DOHH2 (cell line): ENCODE results near the gene RPN1.

Source experiments
- H3F3A ChIP-seq: fragments of 200-600 bp; sonication (generic), shearing (Covaris generic); 2 replicates; pipeline ENCODE4 v1.6.0; 2016; ENCODE audit warnings: antibody characterized with exemption, mild to moderate bottlenecking; ENCODE audit not compliant: control insufficient read depth, insufficient read depth
- H3K27ac ChIP-seq: fragments of 200-600 bp; sonication (generic); 2 replicates; pipeline ENCODE4 v1.5.1; 2014; ENCODE audit warnings: low read depth, mild to moderate bottlenecking, low read length, moderate library complexity
- H3K27me3 ChIP-seq: fragments of 200-600 bp; sonication (generic); 2 replicates; pipeline ENCODE4 v1.6.1; 2014; ENCODE audit warnings: mild to moderate bottlenecking, low read length, mixed read lengths; ENCODE audit not compliant: control insufficient read depth
- H3K36me3 ChIP-seq: fragments of 200-600 bp; sonication (generic); 2 replicates; pipeline ENCODE4 v1.6.1; 2014; ENCODE audit warnings: mild to moderate bottlenecking, low read length, moderate library complexity, mixed read lengths; ENCODE audit not compliant: control insufficient read depth
- H3K4me1 ChIP-seq: fragments of 200-600 bp; sonication (generic); 2 replicates; pipeline ENCODE4 v1.6.1; 2014; ENCODE audit warnings: mild to moderate bottlenecking, low read length, mixed read lengths; ENCODE audit not compliant: control insufficient read depth
- H3K4me2 ChIP-seq: fragments of 200-600 bp; sonication (generic); 2 replicates; pipeline ENCODE4 v1.6.0; 2014; ENCODE audit warnings: mild to moderate bottlenecking, low read length, moderate library complexity
- H3K4me3 ChIP-seq: fragments of 200-600 bp; sonication (generic); 2 replicates; pipeline ENCODE4 v1.5.1; 2014; ENCODE audit warnings: mild to moderate bottlenecking, low read length, mixed read lengths
- H3K79me2 ChIP-seq: fragments of 200-600 bp; sonication (generic); 2 replicates; pipeline ENCODE4 v1.6.1; 2014; ENCODE audit warnings: mild to moderate bottlenecking, low read length, mixed read lengths; ENCODE audit not compliant: control insufficient read depth
- H3K9me2 ChIP-seq: fragments of 200-600 bp; sonication (generic); replicated peaks from 2 replicates; pipeline ENCODE4 v1.6.1; 2014; ENCODE audit warnings: mild to moderate bottlenecking, low read length, mixed read lengths; ENCODE audit not compliant: control insufficient read depth
- H3K9me3 ChIP-seq: fragments of 200-600 bp; sonication (generic); 2 replicates; pipeline ENCODE4 v1.6.1; 2014; ENCODE audit warnings: antibody characterized with exemption, low read length, mixed read lengths; ENCODE audit not compliant: control insufficient read depth, insufficient read depth
- H4K20me1 ChIP-seq: fragments of 200-600 bp; sonication (generic); 2 replicates; pipeline ENCODE4 v1.6.0; 2014; ENCODE audit warnings: low read depth, mild to moderate bottlenecking, antibody characterized with exemption, low read length, moderate library complexity; ENCODE audit not compliant: control insufficient read depth, insufficient read depth
- EZH2phosphoT487 ChIP-seq: fragments of 200-600 bp; sonication (generic); IDR thresholded peaks from 2 replicates; pipeline ENCODE4 v1.6.1; 2017; ENCODE audit warnings: borderline replicate concordance, mild to moderate bottlenecking, antibody characterized with exemption, low read length, moderate library complexity, mixed read lengths
- TF ChIP-seq, protein P1 (sequence below): fragments of 200-600 bp; sonication (generic); IDR thresholded peaks from one replicate; pipeline ENCODE4 v1.5.1; 2014; ENCODE audit warnings: antibody characterized with exemption, mild to moderate bottlenecking, low read depth, low read length; ENCODE audit not compliant: poor library complexity, severe bottlenecking

The RPN1 gene

DNA sequence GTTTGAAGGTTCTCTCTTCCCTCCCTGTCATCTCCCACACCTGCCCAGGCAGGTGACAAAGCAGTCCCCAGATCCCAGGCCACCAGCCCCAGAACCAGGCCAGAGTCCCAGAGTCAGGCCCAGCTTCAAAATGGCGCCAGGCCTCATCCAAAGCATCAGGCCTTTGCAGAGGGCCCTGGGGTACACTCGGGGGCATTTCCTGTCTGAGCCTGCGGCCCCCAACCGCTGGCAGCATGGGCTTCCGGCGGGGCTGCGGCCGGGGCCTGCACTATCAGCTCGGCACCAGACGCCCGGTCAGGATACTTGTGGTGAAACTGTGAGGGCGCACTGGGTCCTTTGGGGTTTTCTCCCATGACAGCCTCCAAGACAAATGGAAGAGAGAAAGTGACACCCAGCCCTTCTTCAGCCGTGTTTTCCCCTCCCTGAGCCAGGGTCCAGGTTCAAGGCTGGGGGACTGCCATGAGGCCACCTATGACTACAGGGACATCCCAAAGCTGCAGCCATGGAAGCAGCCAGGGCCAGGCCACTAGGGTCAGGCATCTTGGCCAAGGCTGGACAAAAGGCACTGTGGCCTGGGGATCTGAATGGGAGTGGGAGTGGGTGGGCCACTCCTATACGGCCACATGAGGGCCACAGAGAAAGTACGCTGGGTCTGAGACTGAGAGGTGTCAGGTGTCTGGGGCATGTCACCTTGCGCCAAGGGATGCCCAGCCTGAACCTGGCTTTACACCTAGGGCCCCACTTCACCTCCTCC is 33.9 kb downstream of the RPN1 start:
- H3K4me1 ChIP-seq, result peaks cover 21% of the 10 kb centered on the region

DNA sequence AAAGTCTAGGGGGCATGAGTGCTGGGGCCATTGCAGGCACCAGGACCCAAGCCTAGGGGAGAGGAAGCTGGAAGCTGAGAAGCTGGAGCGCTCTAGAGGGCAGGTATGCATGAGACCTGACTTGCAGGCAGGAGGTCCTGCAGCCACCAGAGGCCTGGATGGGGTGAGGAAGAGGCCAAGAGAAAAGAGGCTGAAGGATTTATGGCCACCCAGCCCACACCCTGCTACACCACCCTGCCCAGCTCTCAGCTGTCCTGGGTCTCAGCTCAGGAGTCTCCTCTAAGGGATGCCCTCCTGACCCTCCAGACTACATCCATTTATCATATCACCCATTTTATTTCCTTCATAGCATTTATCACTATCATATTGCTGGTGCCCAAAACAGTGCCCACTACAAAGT is 36.5 kb downstream of the RPN1 start:
- Histone ChIP-seq H4K20me1 (peaks cover 3% of the 10 kb centered on the region; the same call in 1 of the 2 replicates), H3F3A (peaks cover 13% of the 10 kb centered on the region; the same call in 1 of the 2 replicates), H3K4me1 (peaks cover 15% of the 10 kb centered on the region), H3K9me2 (no peaks in the 10 kb centered on the region), H3K4me2 (no peak overlapping the region), H3K9me3 (no peaks in the 10 kb centered on the region), H3K27ac (no peak overlapping the region), H3K4me3 (no peak overlapping the region), H3K79me2 (peaks cover 21% of the 10 kb centered on the region), H3K36me3 (peaks cover 24% of the 10 kb centered on the region), H3K27me3 (no peaks in the 10 kb centered on the region)
- no peak for TF ChIP-seq EZH2phosphoT487
- TF ChIP-seq, protein P1, sequence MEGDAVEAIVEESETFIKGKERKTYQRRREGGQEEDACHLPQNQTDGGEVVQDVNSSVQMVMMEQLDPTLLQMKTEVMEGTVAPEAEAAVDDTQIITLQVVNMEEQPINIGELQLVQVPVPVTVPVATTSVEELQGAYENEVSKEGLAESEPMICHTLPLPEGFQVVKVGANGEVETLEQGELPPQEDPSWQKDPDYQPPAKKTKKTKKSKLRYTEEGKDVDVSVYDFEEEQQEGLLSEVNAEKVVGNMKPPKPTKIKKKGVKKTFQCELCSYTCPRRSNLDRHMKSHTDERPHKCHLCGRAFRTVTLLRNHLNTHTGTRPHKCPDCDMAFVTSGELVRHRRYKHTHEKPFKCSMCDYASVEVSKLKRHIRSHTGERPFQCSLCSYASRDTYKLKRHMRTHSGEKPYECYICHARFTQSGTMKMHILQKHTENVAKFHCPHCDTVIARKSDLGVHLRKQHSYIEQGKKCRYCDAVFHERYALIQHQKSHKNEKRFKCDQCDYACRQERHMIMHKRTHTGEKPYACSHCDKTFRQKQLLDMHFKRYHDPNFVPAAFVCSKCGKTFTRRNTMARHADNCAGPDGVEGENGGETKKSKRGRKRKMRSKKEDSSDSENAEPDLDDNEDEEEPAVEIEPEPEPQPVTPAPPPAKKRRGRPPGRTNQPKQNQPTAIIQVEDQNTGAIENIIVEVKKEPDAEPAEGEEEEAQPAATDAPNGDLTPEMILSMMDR, result no peak

More for the DNA sequence above, 33.9 kb downstream of the RPN1 start:
- Histone ChIP-seq H3K4me2 (peak overlapping the region; percentile 77), H3K27me3 (no peaks in the 10 kb centered on the region), H4K20me1 (no peaks in the 10 kb centered on the region), H3K79me2 (peaks cover 25% of the 10 kb centered on the region), H3K27ac (no peak overlapping the region), H3F3A (peaks cover 17% of the 10 kb centered on the region), H3K9me3 (no peaks in the 10 kb centered on the region), H3K4me3 (peak overlapping the region; percentile 91), H3K36me3 (peaks cover 49% of the 10 kb centered on the region), H3K9me2 (no peaks in the 10 kb centered on the region)
- TF ChIP-seq, protein P1, result no peak
- no peak for TF ChIP-seq EZH2phosphoT487

DNA sequence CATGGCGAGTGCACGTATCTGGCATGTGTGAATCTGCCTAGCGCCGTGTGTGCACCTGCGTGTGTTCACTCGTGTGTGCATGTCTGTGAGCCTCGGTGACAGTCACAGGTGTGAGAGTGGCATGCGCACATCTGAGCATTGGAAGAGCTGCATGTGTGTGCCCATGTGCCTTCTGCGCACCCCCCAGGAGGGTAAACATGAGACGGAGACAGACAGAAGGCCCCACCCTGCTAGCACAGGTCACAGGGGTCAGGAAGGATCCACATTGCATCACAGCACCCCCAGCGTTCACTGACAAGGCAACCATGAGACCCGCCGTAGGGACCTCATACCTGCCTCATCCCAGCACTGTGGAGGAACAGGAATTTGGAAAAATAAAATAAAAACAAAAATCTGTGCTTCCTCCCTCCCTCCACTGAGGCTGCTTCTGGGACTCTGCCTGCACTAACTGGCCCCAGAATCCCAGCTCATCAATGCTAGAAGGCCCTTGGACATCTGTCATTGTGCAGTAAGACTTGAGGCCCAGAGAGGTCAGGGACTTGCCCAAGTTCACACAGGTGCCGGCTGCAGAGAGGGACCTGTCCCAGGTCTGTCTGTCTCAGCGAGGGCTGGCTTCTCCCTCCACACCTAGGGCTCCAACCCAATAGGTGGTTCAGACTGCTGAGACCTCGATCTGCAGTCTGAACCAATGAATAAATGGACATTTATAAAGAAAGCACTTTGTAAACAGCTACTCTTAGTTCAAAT is 37.4 kb downstream of the RPN1 start:
- no peaks in the 10 kb centered on the region for H3K27me3 ChIP-seq
- 0 out of 2 replicates have a peak, but pooled peaks cover 7% of the 10 kb centered on the region for H3F3A ChIP-seq
- H3K79me2 ChIP-seq, result peaks cover 13% of the 10 kb centered on the region
- H3K27ac ChIP-seq, result no peak overlapping the region
- H3K4me3 ChIP-seq, result no peak overlapping the region
- TF ChIP-seq, protein P1, result no peak
- no peak for TF ChIP-seq EZH2phosphoT487
- no peak overlapping the region for H3K4me2 ChIP-seq
- H3K4me1 ChIP-seq, result peaks cover 8% of the 10 kb centered on the region
- H3K9me3 ChIP-seq, result no peaks in the 10 kb centered on the region
- peaks cover 3% of the 10 kb centered on the region; the same call in 1 of the 2 replicates for H4K20me1 ChIP-seq
- H3K9me2 ChIP-seq, result no peaks in the 10 kb centered on the region
- peaks cover 16% of the 10 kb centered on the region for H3K36me3 ChIP-seq
